OCI-LY7 (cell line): ENCODE data around the gene CLSTN2. TPM values are rescaled to one million over a fixed set of nuclear protein-coding genes. Genes with fewer than 3 reads are reported as not detected.

Experiments
- BruUV-seq: library from RNA; stranded (reverse); fragments of 400-500 nt; replicated peaks from 2 replicates; lab custom pipeline; 2021; lab: Mats Ljungman, UMichigan
- CTCF ChIA-PET: fragments of 300-600 bp; sonication (Branson Sonifier 250); formaldehyde crosslinking; loops from one replicate; lab custom pipeline; 2022; ENCODE audit warnings: antibody characterized with exemption; ENCODE audit not compliant: unreplicated experiment; lab: Charles Lee
- POLR2A ChIA-PET: fragments of 300-600 bp; sonication (Branson Sonifier 250); formaldehyde crosslinking; loops from one replicate; lab custom pipeline; 2022; ENCODE audit warnings: antibody characterized with exemption; lab: Charles Lee
- DNase-seq: peaks from one replicate; pipeline ENCODE4 v3.0.0-alpha.2; 2015; ENCODE audit warnings: low spot score
- H2AFZ ChIP-seq: fragments of 200-600 bp; sonication (generic), shearing (Covaris generic); 2 replicates; pipeline ENCODE4 v1.6.1; 2014; ENCODE audit warnings: mild to moderate bottlenecking, antibody characterized with exemption, low read length, moderate library complexity
- H3K27ac ChIP-seq: fragments of 200-600 bp; sonication (generic); 2 replicates; pipeline ENCODE4 v1.5.1; 2014; ENCODE audit warnings: mixed run types, low read depth, mild to moderate bottlenecking, moderate library complexity, low read length, inconsistent platforms; ENCODE audit not compliant: poor library complexity, severe bottlenecking
- H3K36me3 ChIP-seq: fragments of 200-600 bp; sonication (generic); 2 replicates; pipeline ENCODE4 v1.6.1; 2014; ENCODE audit warnings: mild to moderate bottlenecking, antibody characterized with exemption, low read length, moderate library complexity, mixed read lengths; ENCODE audit not compliant: insufficient read depth
- H3K4me1 ChIP-seq: fragments of 200-600 bp; sonication (generic); 2 replicates; pipeline ENCODE4 v1.5.1; 2014; ENCODE audit warnings: mild to moderate bottlenecking, low read length; ENCODE audit not compliant: insufficient read depth, poor library complexity, severe bottlenecking
- H3K4me2 ChIP-seq: fragments of 200-600 bp; sonication (generic); 2 replicates; pipeline ENCODE4 v1.6.1; 2014; ENCODE audit warnings: mild to moderate bottlenecking, low read length
- H3K4me3 ChIP-seq: fragments of 200-600 bp; sonication (generic); 2 replicates; pipeline ENCODE4 v1.5.1; 2014; ENCODE audit warnings: mild to moderate bottlenecking, low read depth, low read length; ENCODE audit not compliant: poor library complexity, severe bottlenecking
- H3K79me2 ChIP-seq: fragments of 200-600 bp; sonication (generic); 2 replicates; pipeline ENCODE4 v1.6.1; 2016; ENCODE audit warnings: low read depth, mild to moderate bottlenecking, low read length, moderate library complexity, mixed read lengths; ENCODE audit not compliant: insufficient read depth
- H3K9me2 ChIP-seq: fragments of 200-600 bp; sonication (generic); 2 replicates; pipeline ENCODE4 v1.6.1; 2016; ENCODE audit warnings: mild to moderate bottlenecking, low read length, mixed read lengths; ENCODE audit not compliant: insufficient read depth
- H3K9me3 ChIP-seq: fragments of 200-600 bp; sonication (generic); 2 replicates; pipeline ENCODE4 v1.6.1; 2014; ENCODE audit warnings: mild to moderate bottlenecking, mixed run types, low read length, mixed read lengths
- H4K20me1 ChIP-seq: fragments of 200-600 bp; sonication (generic); 2 replicates; pipeline ENCODE4 v1.6.1; 2014; ENCODE audit warnings: mild to moderate bottlenecking, antibody characterized with exemption, low read length, moderate library complexity, mixed read lengths; ENCODE audit not compliant: insufficient read depth
- CTCF ChIP-seq: fragments of 200-600 bp; sonication (generic); conservative IDR thresholded peaks from 2 replicates; pipeline ENCODE4 v1.5.1; 2014; ENCODE audit warnings: mild to moderate bottlenecking, antibody characterized with exemption, low read length, moderate library complexity, mixed read lengths
- EZH2phosphoT487 ChIP-seq: fragments of 200-600 bp; sonication (generic); IDR thresholded peaks from 2 replicates; pipeline ENCODE4 v1.6.1; 2018; ENCODE audit warnings: low read depth, borderline replicate concordance, mild to moderate bottlenecking, mixed run types, antibody characterized with exemption, low read length, moderate library complexity, mixed read lengths
- intact Hi-C: fragments of 100-400 bp; cut with micrococcal nuclease; formaldehyde crosslinking; loops from one replicate; pipeline ENCODE4 v1.10.0; 2022; ENCODE audit not compliant: unreplicated experiment
- total RNA-seq, 2 experiments: library from RNA; depleted of rRNA in 1 of 2; stranded (reverse); fragments of >200 nt in 1 of 2; shearing (Covaris generic) in 1 of 2; gene quantifications; 2 replicates each; pipeline ENCODE4 v1.2.3, GENCODE V29; 2014 to 2022

The CLSTN2 gene
- total RNA-seq, 2 experiments from 2014 or later = not detected

GRCh38 chr3:140252812-140253656 is 318.0 kb downstream of the CLSTN2 start:
- no peaks in the 10 kb centered on the region for H3K9me3 ChIP-seq
- no peaks in the 10 kb centered on the region for H3K79me2 ChIP-seq
- H3K4me1 ChIP-seq = no peaks in the 10 kb centered on the region
- no peaks in the 10 kb centered on the region for H3K9me2 ChIP-seq
- intact Hi-C loops = no loop called here
- ChIA-PET CTCF (no interaction called here), POLR2A (no interaction called here)
- DNase-seq = no peak
- no peaks in the 10 kb centered on the region for H3K36me3 ChIP-seq
- no peaks in the 10 kb centered on the region for H4K20me1 ChIP-seq
- no TSS peak for BruUV-seq
- H2AFZ ChIP-seq = no peak overlapping the region
- no peak overlapping the region for H3K27ac ChIP-seq
- TF ChIP-seq CTCF (no peak), EZH2phosphoT487 (no peak)
- no peak overlapping the region for H3K4me3 ChIP-seq
- H3K4me2 ChIP-seq = no peak overlapping the region

- Histone ChIP-seq H2AFZ (no peak overlapping the region), H4K20me1 (no peaks in the 10 kb centered on the region), H3K9me3 (no peaks in the 10 kb centered on the region), H3K79me2 (no peaks in the 10 kb centered on the region), H3K27ac (no peak overlapping the region), H3K4me2 (no peak overlapping the region), H3K4me1 (no peaks in the 10 kb centered on the region), H3K9me2 (no peaks in the 10 kb centered on the region), H3K36me3 (no peaks in the 10 kb centered on the region), H3K4me3 (no peak overlapping the region)
- ChIA-PET POLR2A (interaction anchor here (1.2 kb wide), 1 partner anchor 172 kb away, joined by 3 read pairs; no protein-coding TSS in a partner anchor), CTCF (no interaction called here)
- intact Hi-C loops = no loop called here
- TF ChIP-seq CTCF = no peak
- TF ChIP-seq EZH2phosphoT487 = no peak
- no peak for DNase-seq
- no TSS peak for BruUV-seq
These were observed 323.3 kb downstream of the CLSTN2 start for GRCh38 chr3:140258222-140258724.

GRCh38 chr3:140265302-140265701 is 330.3 kb downstream of the CLSTN2 start:
- H3K4me3 ChIP-seq = no peak overlapping the region
- H3K36me3 ChIP-seq = no peaks in the 10 kb centered on the region
- H3K9me2 ChIP-seq = no peaks in the 10 kb centered on the region
- H3K27ac ChIP-seq = no peak overlapping the region
- no peaks in the 10 kb centered on the region for H3K4me1 ChIP-seq
- TF ChIP-seq CTCF (no peak), EZH2phosphoT487 (no peak)
- H4K20me1 ChIP-seq = no peaks in the 10 kb centered on the region
- no peaks in the 10 kb centered on the region for H3K9me3 ChIP-seq
- DNase-seq = no peak
- H3K4me2 ChIP-seq = no peak overlapping the region
- no peaks in the 10 kb centered on the region for H3K79me2 ChIP-seq
- no peak overlapping the region for H2AFZ ChIP-seq
- BruUV-seq = no TSS peak
- ChIA-PET POLR2A (no interaction called here), CTCF (no interaction called here)
- intact Hi-C loops = no loop called here
